A549 treated with dexamethasone at 1 μM for 4 hours (cell line): ENCODE results near the gene PCAT7. TPM values are rescaled to one million over a fixed set of nuclear protein-coding genes. Genes with fewer than 3 reads are reported as not detected.

ENCODE experiments used
- total RNA-seq: library from RNA; stranded (reverse); fragments of 200-300 nt; extraction: Qiagen RNA extraction; gene quantifications from 5 replicates; pipeline ENCODE4 v1.2.3, GENCODE V29; 2022

The PCAT7 gene
- 0.64 to 0.97 TPM (median 0.72 TPM) in 5 replicates for total RNA-seq

DNA sequence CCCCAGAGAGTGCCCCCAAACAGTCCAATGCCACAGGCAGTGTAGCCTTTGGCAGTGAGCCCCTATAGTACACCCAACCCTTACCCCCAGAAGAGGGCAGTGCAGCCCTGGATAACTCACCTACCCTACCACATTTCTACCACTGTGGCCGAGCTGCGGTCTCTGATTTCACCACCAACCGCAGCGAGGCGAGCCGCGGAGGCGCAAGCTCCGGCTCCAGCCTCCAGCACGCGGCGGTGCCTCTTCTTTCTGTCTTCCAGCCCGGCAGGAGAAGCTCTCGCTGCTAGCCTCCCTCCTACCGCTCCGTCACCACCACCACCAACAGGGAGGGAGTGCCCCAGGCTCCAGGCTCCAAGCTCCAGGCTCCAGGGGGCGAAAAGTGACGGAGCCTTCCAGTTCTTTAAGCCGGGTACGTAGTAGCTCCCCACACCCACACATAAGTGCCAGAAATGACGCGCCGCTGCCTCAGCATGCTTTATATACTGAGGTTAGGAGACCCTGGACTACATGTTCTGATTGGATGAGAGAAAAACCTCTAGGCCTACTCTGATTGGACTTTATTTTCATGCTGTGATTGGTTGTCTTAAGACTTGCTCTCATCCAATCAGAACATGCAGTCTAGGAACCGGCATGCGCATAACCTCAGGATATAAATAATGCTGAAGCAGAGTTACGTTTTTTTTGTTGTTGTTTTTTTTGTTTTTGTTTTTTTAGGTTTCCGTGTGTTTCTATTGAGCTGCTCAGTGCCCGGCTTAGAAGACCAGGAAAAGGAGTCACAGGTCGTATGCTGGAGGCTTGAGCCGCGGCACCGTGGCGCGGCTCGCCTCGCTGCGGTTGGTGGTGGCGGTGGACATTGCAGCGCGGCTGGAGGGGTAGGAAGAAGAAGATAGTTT is at the start of gene PCAT7:
Gene PCAT7, plus strand, starts transcription at position 645 of the 893 bp plus-strand sequence.

GRCh38 chr9:94593459-94594345 is 38.8 kb downstream of the PCAT7 start, which contains the start of gene FBP2:
Gene FBP2 (minus strand): TSS chr9:94593824. CDS start chr9:94593726, 98 bp downstream.

Other genes starting within 250 kb of the PCAT7 start
- gene NUTM2F, start 226.4 kb upstream of the PCAT7 start, total RNA-seq: not detected in 5 replicates
- gene FBP2, start 38.7 kb downstream of the PCAT7 start, total RNA-seq: 0.09 TPM in 1 of 5 replicates, not detected in the others
- gene FBP1, start 84.4 kb downstream of the PCAT7 start, total RNA-seq: 0.05 to 0.12 TPM in 2 of 5 replicates, not detected in the others
- 118 to 146 TPM (median 132 TPM) in 5 replicates for gene AOPEP, start 171.6 kb downstream of the PCAT7 start, total RNA-seq